CD4-positive, alpha-beta memory T cell (primary cell): ENCODE measurements around the gene SLC25A5. TPM values are rescaled to one million over a fixed set of nuclear protein-coding genes. Genes with fewer than 3 reads are reported as not detected.
"Not testable (repeated sequence)": the region's sequence is repeated elsewhere in the genome, so short reads cannot be mapped to it uniquely, and the experiment has no call there.

Source experiments
- CTCF ChIA-PET: fragments of 350-600 bp; sonication (Branson Sonifier 250); formaldehyde crosslinking; loops from one replicate; lab custom pipeline; 2021; ENCODE audit warnings: inconsistent platforms; ENCODE audit not compliant: partially characterized antibody; lab: Charles Lee
- POLR2A ChIA-PET: fragments of 350-600 bp; sonication (Branson Sonifier 250); formaldehyde crosslinking; loops from one replicate; lab custom pipeline; 2021; ENCODE audit not compliant: partially characterized antibody; lab: Charles Lee
- DNase-seq, 5 donors: peaks; one replicate each; pipeline versions ENCODE4 v3.0.0 to v3.0.0-alpha.2; 2020 to 2022; ENCODE audit warnings: mixed read lengths in 1 of 5
- H3K27ac ChIP-seq: one replicate; pipeline ENCODE4 v1.7.0; 2013; ENCODE audit warnings: low read depth, low read length
- H3K27me3 ChIP-seq: 2 replicates; pipeline ENCODE4 v1.7.0; 2013; ENCODE audit warnings: mild to moderate bottlenecking, low read length, moderate library complexity; ENCODE audit not compliant: insufficient read depth
- H3K36me3 ChIP-seq: 2 replicates; pipeline ENCODE4 v1.7.0; 2013; ENCODE audit warnings: mild to moderate bottlenecking, low read length, moderate library complexity; ENCODE audit not compliant: insufficient read depth
- H3K4me1 ChIP-seq: 2 replicates; pipeline ENCODE4 v1.7.0; 2013; ENCODE audit warnings: mild to moderate bottlenecking, low read length, moderate library complexity; ENCODE audit not compliant: insufficient read depth
- H3K4me3 ChIP-seq, 2 donors: one replicate each; pipeline ENCODE4 v1.7.0; 2013; ENCODE audit warnings: low read length in 2 of 2, mild to moderate bottlenecking in 1 of 2
- H3K9me3 ChIP-seq, 2 donors: one replicate each; pipeline ENCODE4 v1.7.0; 2013; ENCODE audit warnings: low read length in 2 of 2, control low read depth in 1 of 2; ENCODE audit not compliant: control insufficient read depth in 1 of 2
- H3K27ac Mint-ChIP-seq, 7 donors: one replicate each; pipeline ENCODE4 v1.8.0; 2020 to 2021; ENCODE audit warnings: mixed read lengths in 7 of 7, mild to moderate bottlenecking in 6 of 7, inconsistent platforms in 3 of 7, moderate library complexity in 3 of 7
- H3K27me3 Mint-ChIP-seq, 2 donors: one replicate each; pipeline ENCODE4 v1.8.0; 2020 to 2021; ENCODE audit warnings: mixed read lengths in 2 of 2
- H3K36me3 Mint-ChIP-seq, 2 donors: one replicate each; pipeline ENCODE4 v1.8.0; 2020 to 2021; ENCODE audit warnings: mixed read lengths in 2 of 2, inconsistent platforms in 1 of 2, mild to moderate bottlenecking in 1 of 2
- H3K4me1 Mint-ChIP-seq, 4 donors: one replicate each; pipeline ENCODE4 v1.8.0; 2020 to 2021; ENCODE audit warnings: mixed read lengths in 4 of 4, mild to moderate bottlenecking in 1 of 4
- H3K4me3 Mint-ChIP-seq, 8 donors: one replicate each; pipeline ENCODE4 v1.8.0; 2020 to 2021; ENCODE audit warnings: mixed read lengths in 8 of 8, mild to moderate bottlenecking in 7 of 8, moderate library complexity in 6 of 8, inconsistent platforms in 3 of 8
- H3K9me3 Mint-ChIP-seq, 8 donors: one replicate each; pipeline ENCODE4 v1.8.0; 2020 to 2021; ENCODE audit warnings: mixed read lengths in 8 of 8, mild to moderate bottlenecking in 5 of 8, inconsistent platforms in 3 of 8, moderate library complexity in 1 of 8
- intact Hi-C: fragments of 100-400 bp; cut with micrococcal nuclease; formaldehyde crosslinking; loops from one replicate; pipeline ENCODE4 v1.15.1; 2023
- polyA plus RNA-seq, 2 donors: library from polyadenylated mRNA; unstranded; fragments of 300-500 nt; fragmentation: Illumina TruSeq; gene quantifications; one replicate each; pipeline ENCODE4 v1.2.3, GENCODE V29; 2021
- total RNA-seq, 2 experiments: library from RNA; stranded (reverse); gene quantifications; one replicate each; pipeline ENCODE4 v1.2.3, GENCODE V29; 2021

Gene SLC25A5
- total and polyA plus RNA-seq, 4 experiments from 2014 or later, result 78.4 to 328 (median 153) TPM

- H3K4me3 Mint-ChIP-seq, result peak overlapping the region in 7 of 8 donors; percentile 78 to 87 (median 85)
- ChIA-PET CTCF (interaction anchor here (1.0 to 7.5 kb wide), 11 partner anchors 8 to 448 kb away, joined by 3 to 56 read pairs (median 4); partner anchors contain the start of genes RPL39, SLC25A5 and SOWAHD), POLR2A (interaction anchor here (4.1 kb wide), 1 partner anchor 13 kb away, joined by 23 read pairs; the partner anchor contains the start of gene SLC25A5)
- no peaks in the 10 kb centered on the region for H3K9me3 Mint-ChIP-seq
- peaks cover 1 to 10% (median 7%) of the 10 kb centered on the region in 4 donors for H3K4me1 Mint-ChIP-seq
- Histone ChIP-seq H3K4me1 (peaks cover 5% of the 10 kb centered on the region), H3K36me3 (no peaks in the 10 kb centered on the region), H3K9me3 (no peaks in the 10 kb centered on the region), H3K27me3 (no peaks in the 10 kb centered on the region), H3K4me3 (peak overlapping the region; percentile 12 to 43), H3K27ac (peak overlapping the region; percentile 12)
- H3K27me3 Mint-ChIP-seq, result no peaks in the 10 kb centered on the region
- intact Hi-C loops, result loop anchor here (1.0 kb wide), 1 partner anchor 13 kb away; no protein-coding TSS in a partner anchor
- no peak for DNase-seq
- peak overlapping the region in 4 of 7 donors; percentile 30 to 84 (median 83) for H3K27ac Mint-ChIP-seq
- no peaks in the 10 kb centered on the region for H3K36me3 Mint-ChIP-seq
These were observed 13.8 kb downstream of the SLC25A5 start for GRCh38 chrX:119482041-119482440.

GRCh38 chrX:119482481-119483480 is 14.5 kb downstream of the SLC25A5 start:
- Mint-ChIP-seq H3K9me3 (no peaks in the 10 kb centered on the region), H3K36me3 (no peaks in the 10 kb centered on the region), H3K27ac (peak overlapping the region; percentile 30 to 84 (median 83)), H3K27me3 (no peaks in the 10 kb centered on the region), H3K4me1 (peaks cover 1 to 10% (median 7%) of the 10 kb centered on the region in 4 donors), H3K4me3 (peak overlapping the region; percentile 78 to 87 (median 84))
- ChIA-PET CTCF (interaction anchor here (0.7 to 7.5 kb wide), 17 partner anchors 9 to 447 kb away, joined by 3 to 56 read pairs (median 4); partner anchors contain the start of genes RPL39, SLC25A5, SOWAHD and UBE2A), POLR2A (interaction anchor here (0.6 to 4.1 kb wide), 3 partner anchors 14 to 389 kb away, joined by 3 to 23 read pairs (median 3); partner anchors contain the start of genes NDUFA1, RNF113A and SLC25A5)
- intact Hi-C loops, result loop anchor here (1.0 kb wide), 1 partner anchor 13 kb away; no protein-coding TSS in a partner anchor
- H3K9me3 ChIP-seq, result no peaks in the 10 kb centered on the region
- peak; percentile 52 to 64 (median 60) for DNase-seq
- peak overlapping the region; percentile 12 to 43 for H3K4me3 ChIP-seq
- no peaks in the 10 kb centered on the region for H3K27me3 ChIP-seq
- no peaks in the 10 kb centered on the region for H3K36me3 ChIP-seq
- peaks cover 5% of the 10 kb centered on the region for H3K4me1 ChIP-seq
- peak overlapping the region; percentile 12 for H3K27ac ChIP-seq

GRCh38 chrX:119486745-119487144 is 18.5 kb downstream of the SLC25A5 start:
- Histone ChIP-seq H3K36me3 (no peaks in the 10 kb centered on the region), H3K4me3 (no peak overlapping the region), H3K27me3 (no peaks in the 10 kb centered on the region), H3K27ac (no peak overlapping the region), H3K4me1 (peaks cover 5% of the 10 kb centered on the region), H3K9me3 (no peaks in the 10 kb centered on the region)
- peak overlapping the region in 2 of 7 donors; percentile 52 to 55 for H3K27ac Mint-ChIP-seq
- DNase-seq, result no peak
- no peaks in the 10 kb centered on the region for H3K9me3 Mint-ChIP-seq
- H3K27me3 Mint-ChIP-seq, result no peaks in the 10 kb centered on the region
- CTCF ChIA-PET, result interaction anchor here (1.1 to 7.5 kb wide), 2 partner anchors 9 to 17 kb away, joined by 3 to 56 read pairs; no protein-coding TSS in a partner anchor
- intact Hi-C loops, result no loop called here
- H3K4me3 Mint-ChIP-seq, result no peak overlapping the region
- peaks cover 1 to 10% (median 7%) of the 10 kb centered on the region in 4 donors for H3K4me1 Mint-ChIP-seq
- POLR2A ChIA-PET, result no interaction called here
- no peaks in the 10 kb centered on the region for H3K36me3 Mint-ChIP-seq

DNA sequence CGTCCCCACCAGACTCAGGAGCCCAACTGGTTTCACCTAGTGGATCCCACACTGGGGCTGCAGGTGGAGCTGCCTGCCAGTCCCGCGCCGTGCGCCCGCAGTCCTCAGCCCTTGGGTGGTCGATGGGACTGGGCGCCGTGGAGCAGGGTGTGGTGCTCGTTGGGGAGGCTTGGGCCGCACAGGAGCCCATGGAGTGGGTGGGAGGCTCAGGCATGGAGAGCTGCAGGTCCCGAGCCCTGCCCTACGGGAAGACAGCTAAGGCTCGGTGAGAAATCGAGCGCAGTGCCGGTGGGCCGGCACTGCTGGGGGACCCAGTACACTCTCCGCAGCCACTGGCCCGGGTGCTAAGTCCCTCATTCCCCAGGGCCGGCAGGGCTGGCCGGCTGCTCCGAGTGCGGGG is 19.5 kb downstream of the SLC25A5 start:
- H3K27ac ChIP-seq, DNase-seq, H3K27ac Mint-ChIP-seq, intact Hi-C loops, H3K9me3 ChIP-seq, H3K27me3 Mint-ChIP-seq, H3K4me1 ChIP-seq, H3K27me3 ChIP-seq, H3K4me1 Mint-ChIP-seq, H3K9me3 Mint-ChIP-seq, H3K36me3 Mint-ChIP-seq, H3K4me3 ChIP-seq, H3K36me3 ChIP-seq, H3K4me3 Mint-ChIP-seq: not testable (repeated sequence)
- ChIA-PET POLR2A (interaction anchor here (1.0 kb wide), 1 partner anchor 20 kb away, joined by 3 read pairs; the partner anchor contains the start of gene SLC25A5), CTCF (interaction anchor here (1.1 to 7.5 kb wide), 5 partner anchors 8 to 28 kb away, joined by 3 to 56 read pairs (median 4); no protein-coding TSS in a partner anchor)

GRCh38 chrX:119488749-119489148 is 20.5 kb downstream of the SLC25A5 start:
- Histone ChIP-seq H3K4me1 (no peaks in the 10 kb centered on the region), H3K9me3 (no peaks in the 10 kb centered on the region), H3K27ac (no peak overlapping the region), H3K36me3 (no peaks in the 10 kb centered on the region), H3K4me3 (no peak overlapping the region), H3K27me3 (no peaks in the 10 kb centered on the region)
- H3K27ac Mint-ChIP-seq, result peak overlapping the region in 2 of 7 donors; percentile 22 to 43
- intact Hi-C loops, result no loop called here
- ChIA-PET CTCF (interaction anchor here (1.0 to 2.6 kb wide), 7 partner anchors 11 to 241 kb away, joined by 3 to 11 read pairs (median 3); partner anchors contain the start of gene SLC25A5), POLR2A (interaction anchor here (1.0 kb wide), 1 partner anchor 21 kb away, joined by 3 read pairs; the partner anchor contains the start of gene SLC25A5)
- H3K4me3 Mint-ChIP-seq, result no peak overlapping the region
- H3K27me3 Mint-ChIP-seq, result no peaks in the 10 kb centered on the region
- H3K9me3 Mint-ChIP-seq, result no peaks in the 10 kb centered on the region
- H3K36me3 Mint-ChIP-seq, result no peaks in the 10 kb centered on the region
- peak in 4 of 5 donors; percentile 33 to 46 (median 38) for DNase-seq
- H3K4me1 Mint-ChIP-seq, result no peaks in the 10 kb centered on the region

GRCh38 chrX:119489212-119490074 is 21.2 kb downstream of the SLC25A5 start:
- POLR2A ChIA-PET, result interaction anchor here (1.1 kb wide), 1 partner anchor 20 kb away, joined by 5 read pairs; no protein-coding TSS in a partner anchor
- CTCF ChIA-PET, result interaction anchor here (0.7 to 2.6 kb wide), 10 partner anchors 10 to 240 kb away, joined by 3 to 12 read pairs (median 3); partner anchors contain the start of gene SLC25A5
- no peaks in the 10 kb centered on the region for H3K4me1 Mint-ChIP-seq
- Histone ChIP-seq H3K36me3 (no peaks in the 10 kb centered on the region), H3K27ac (no peak overlapping the region), H3K27me3 (no peaks in the 10 kb centered on the region), H3K9me3 (no peaks in the 10 kb centered on the region), H3K4me1 (no peaks in the 10 kb centered on the region), H3K4me3 (no peak overlapping the region)
- no peak overlapping the region for H3K4me3 Mint-ChIP-seq
- intact Hi-C loops, result no loop called here
- no peak for DNase-seq
- H3K27me3 Mint-ChIP-seq, result no peaks in the 10 kb centered on the region
- peak overlapping the region in 1 of 7 donors; percentile 64 for H3K27ac Mint-ChIP-seq
- H3K9me3 Mint-ChIP-seq, result no peaks in the 10 kb centered on the region
- H3K36me3 Mint-ChIP-seq, result no peaks in the 10 kb centered on the region
